Measurements from ENCODE around the gene MAEA.

DNA sequence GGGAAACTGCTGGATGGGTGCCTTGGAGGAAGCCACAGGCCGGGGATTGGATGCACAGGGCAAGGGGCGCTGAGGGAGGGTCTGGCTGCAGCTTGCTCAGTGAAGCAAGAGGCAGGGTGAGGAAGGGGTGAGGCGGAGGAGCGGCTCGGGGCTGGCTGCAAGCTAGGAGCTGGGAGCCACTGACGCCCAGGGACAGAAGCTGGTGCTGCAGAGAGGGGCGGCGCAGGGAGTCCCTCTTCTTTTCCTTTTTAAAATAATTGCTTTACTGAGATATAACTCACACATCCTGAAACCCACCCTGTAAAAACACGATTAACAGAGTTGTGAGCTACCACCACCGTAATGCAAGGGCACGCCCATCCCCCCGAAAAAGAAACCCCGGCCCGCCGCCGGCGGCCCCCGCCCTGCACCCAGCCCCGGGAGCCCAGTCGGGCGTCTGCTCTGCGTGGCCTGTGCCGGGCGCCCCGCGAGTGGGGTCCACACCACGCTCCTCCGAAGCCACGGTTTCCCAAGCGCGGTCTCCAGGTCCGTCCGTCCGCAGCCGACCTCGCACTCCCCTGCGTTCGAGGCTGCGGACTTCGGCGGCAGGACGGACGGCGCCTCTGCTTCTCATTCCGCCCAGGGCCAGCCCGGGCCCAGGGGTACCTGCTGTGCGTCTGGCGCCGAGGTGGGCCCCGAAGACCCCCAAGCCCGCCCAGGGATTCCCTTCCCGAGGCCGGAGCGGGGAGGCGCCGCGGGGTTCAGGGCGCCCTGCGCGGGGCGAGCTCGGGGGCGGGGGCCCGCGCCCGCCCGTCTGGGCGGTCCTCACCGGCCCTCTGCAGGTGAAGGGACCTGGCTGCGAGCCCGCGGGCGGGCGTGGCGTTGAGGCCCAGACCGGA is 56.5 kb downstream of the MAEA start:
- TF ChIP-seq, protein P1, sequence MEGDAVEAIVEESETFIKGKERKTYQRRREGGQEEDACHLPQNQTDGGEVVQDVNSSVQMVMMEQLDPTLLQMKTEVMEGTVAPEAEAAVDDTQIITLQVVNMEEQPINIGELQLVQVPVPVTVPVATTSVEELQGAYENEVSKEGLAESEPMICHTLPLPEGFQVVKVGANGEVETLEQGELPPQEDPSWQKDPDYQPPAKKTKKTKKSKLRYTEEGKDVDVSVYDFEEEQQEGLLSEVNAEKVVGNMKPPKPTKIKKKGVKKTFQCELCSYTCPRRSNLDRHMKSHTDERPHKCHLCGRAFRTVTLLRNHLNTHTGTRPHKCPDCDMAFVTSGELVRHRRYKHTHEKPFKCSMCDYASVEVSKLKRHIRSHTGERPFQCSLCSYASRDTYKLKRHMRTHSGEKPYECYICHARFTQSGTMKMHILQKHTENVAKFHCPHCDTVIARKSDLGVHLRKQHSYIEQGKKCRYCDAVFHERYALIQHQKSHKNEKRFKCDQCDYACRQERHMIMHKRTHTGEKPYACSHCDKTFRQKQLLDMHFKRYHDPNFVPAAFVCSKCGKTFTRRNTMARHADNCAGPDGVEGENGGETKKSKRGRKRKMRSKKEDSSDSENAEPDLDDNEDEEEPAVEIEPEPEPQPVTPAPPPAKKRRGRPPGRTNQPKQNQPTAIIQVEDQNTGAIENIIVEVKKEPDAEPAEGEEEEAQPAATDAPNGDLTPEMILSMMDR (IDR thresholded peaks at IDR 0.05) = peak in 1 of 3 donors; percentile 17
- TF ChIP-seq POLR2A (IDR thresholded peaks at IDR 0.05) = no peak
